ENCODE results near the gene AVEN. TPM values are rescaled to one million over a fixed set of nuclear protein-coding genes. Genes with fewer than 3 reads are reported as not detected.

AVEN gene
- total and polyA plus RNA-seq, 2 experiments from 2014 or later = 18.2 to 27.0 TPM

GRCh38 chr15:33971811-33972210 is 67.2 kb downstream of the AVEN start:
- DNase-seq = no peak
- TF ChIP-seq EZH2phosphoT487 (IDR thresholded peaks at IDR 0.05; ENCODE audit: insufficient read depth, low read depth) = no peak
- no peak for TF ChIP-seq EZH2 (IDR thresholded peaks at IDR 0.05; ENCODE audit: insufficient read depth, poor library complexity, severe bottlenecking)
- no peak overlapping the region for H2AFZ ChIP-seq
- no peaks in the 10 kb centered on the region for H3K36me3 ChIP-seq (ENCODE audit: low read depth)
- H3K9ac ChIP-seq = no peak overlapping the region
- no peak overlapping the region for H3K27ac ChIP-seq
- H3K4me1 ChIP-seq (ENCODE audit: insufficient read depth) = no peaks in the 10 kb centered on the region
- H4K20me1 ChIP-seq (ENCODE audit: insufficient read depth) = no peaks in the 10 kb centered on the region
- no peak overlapping the region for H3K4me2 ChIP-seq (ENCODE audit: unreplicated experiment)
- H3K79me2 ChIP-seq (ENCODE audit: insufficient read depth) = no peaks in the 10 kb centered on the region
- in situ Hi-C loops (cut with MboI) = loop anchor here (25.0 kb wide), 2 partner anchors 210 to 735 kb away; no protein-coding TSS in a partner anchor
- no peaks in the 10 kb centered on the region for H3K27me3 ChIP-seq (replicated peaks; ENCODE audit: insufficient read depth)
- H3F3A ChIP-seq (ENCODE audit: insufficient read depth) = no peaks in the 10 kb centered on the region
- no peaks in the 10 kb centered on the region for H3K9me3 ChIP-seq (ENCODE audit: low read depth)
- no peaks in the 10 kb centered on the region for H3K9me2 ChIP-seq (ENCODE audit: insufficient read depth)
- WGBS, 2 experiments (ENCODE audit: low coverage in 1 of 2, low lambda C conversion rate in 2 of 2, missing lambda C conversion rate in 2 of 2) = 79 to 84% methylated on average over 2 of the region's 2 CpGs
- no peak overlapping the region for H3K4me3 ChIP-seq

GRCh38 chr15:33968821-33969220 is 70.2 kb downstream of the AVEN start:
- in situ Hi-C loops (cut with MboI) = loop anchor here (25.0 kb wide), 2 partner anchors 207 to 732 kb away; no protein-coding TSS in a partner anchor
- Histone ChIP-seq H3K9ac (no peak overlapping the region), H3F3A (ENCODE audit: insufficient read depth) (peaks cover 6% of the 10 kb centered on the region; the same call in 1 of the 2 replicates), H3K9me2 (ENCODE audit: insufficient read depth) (no peaks in the 10 kb centered on the region), H3K4me1 (ENCODE audit: insufficient read depth) (peaks cover 10% of the 10 kb centered on the region), H3K4me3 (no peak overlapping the region), H3K27me3 (replicated peaks; ENCODE audit: insufficient read depth) (no peaks in the 10 kb centered on the region), H3K36me3 (ENCODE audit: low read depth) (no peaks in the 10 kb centered on the region), H2AFZ (no peak overlapping the region), H3K27ac (no peak overlapping the region), H4K20me1 (ENCODE audit: insufficient read depth) (no peaks in the 10 kb centered on the region), H3K4me2 (ENCODE audit: unreplicated experiment) (no peak overlapping the region), H3K79me2 (ENCODE audit: insufficient read depth) (no peaks in the 10 kb centered on the region), H3K9me3 (ENCODE audit: low read depth) (no peaks in the 10 kb centered on the region)
- no peak for TF ChIP-seq EZH2 (IDR thresholded peaks at IDR 0.05; ENCODE audit: insufficient read depth, poor library complexity, severe bottlenecking)
- no peak for TF ChIP-seq EZH2phosphoT487 (IDR thresholded peaks at IDR 0.05; ENCODE audit: insufficient read depth, low read depth)
- 74 to 83% methylated on average over 3 of the region's 3 CpGs for WGBS, 2 experiments (ENCODE audit: low coverage in 1 of 2, low lambda C conversion rate in 2 of 2, missing lambda C conversion rate in 2 of 2)
- DNase-seq = no peak

- H3K9ac ChIP-seq = no peak within 1 kb of the TSS
- no peaks in the 10 kb centered on the region for H3K36me3 ChIP-seq (ENCODE audit: low read depth)
- no peaks in the 10 kb centered on the region for H3K27me3 ChIP-seq (replicated peaks; ENCODE audit: insufficient read depth)
- H2AFZ ChIP-seq = no peak within 1 kb of the TSS
- H3K79me2 ChIP-seq (ENCODE audit: insufficient read depth) = no peaks in the 10 kb centered on the region
- 80 to 88% methylated on average over 6 of the region's 6 CpGs for WGBS, 2 experiments (ENCODE audit: low coverage in 1 of 2, low lambda C conversion rate in 2 of 2, missing lambda C conversion rate in 2 of 2)
- peaks cover 10% of the 10 kb centered on the region for H3K4me1 ChIP-seq (ENCODE audit: insufficient read depth)
- H3K9me3 ChIP-seq (ENCODE audit: low read depth) = no peaks in the 10 kb centered on the region
- TF ChIP-seq EZH2phosphoT487 (IDR thresholded peaks at IDR 0.05; ENCODE audit: insufficient read depth, low read depth) (no peak), EZH2 (IDR thresholded peaks at IDR 0.05; ENCODE audit: insufficient read depth, poor library complexity, severe bottlenecking) (no peak)
- H4K20me1 ChIP-seq (ENCODE audit: insufficient read depth) = no peaks in the 10 kb centered on the region
- DNase-seq = no peak
- in situ Hi-C loops (cut with MboI) = loop anchor here (25.0 kb wide), 2 partner anchors 206 to 731 kb away; no protein-coding TSS in a partner anchor
- H3F3A ChIP-seq (ENCODE audit: insufficient read depth) = peaks cover 6% of the 10 kb centered on the region; the same call in 1 of the 2 replicates
- H3K4me3 ChIP-seq = no peak within 1 kb of the TSS
- H3K9me2 ChIP-seq (ENCODE audit: insufficient read depth) = no peaks in the 10 kb centered on the region
- H3K4me2 ChIP-seq (ENCODE audit: unreplicated experiment) = no peak within 1 kb of the TSS
- no peak within 1 kb of the TSS for H3K27ac ChIP-seq
Measured at GRCh38 chr15:33968224-33968623, 70.8 kb downstream of the AVEN start, which contains the start of gene CHRM5. Gene CHRM5, plus strand, starts transcription at chr15:33968497. Its CDS starts 94,221 bp downstream, at chr15:34062718.

DNA sequence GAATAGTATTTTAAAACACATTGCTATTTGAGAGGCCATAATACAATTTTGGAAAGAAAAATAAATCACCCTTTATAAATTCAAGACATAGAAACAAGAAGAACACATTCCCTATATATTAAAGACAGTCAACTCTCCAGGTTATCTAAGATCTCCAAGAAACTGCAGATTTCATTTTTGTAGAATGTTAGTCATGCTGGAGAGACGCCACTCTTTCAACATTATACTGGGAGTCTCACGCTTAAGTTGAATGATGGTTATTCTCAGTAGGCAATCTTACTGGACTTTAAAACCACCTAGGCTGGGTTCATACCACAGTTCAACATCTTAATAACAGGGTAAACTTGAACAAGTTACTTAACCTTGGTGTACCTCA is 74.4 kb downstream of the AVEN start:
- DNase-seq = peak; percentile 33
- Histone ChIP-seq H3K9ac (no peak overlapping the region), H3K9me2 (ENCODE audit: insufficient read depth) (no peaks in the 10 kb centered on the region), H3K4me1 (ENCODE audit: insufficient read depth) (peaks cover 10% of the 10 kb centered on the region), H3K79me2 (ENCODE audit: insufficient read depth) (no peaks in the 10 kb centered on the region), H3K4me2 (ENCODE audit: unreplicated experiment) (no peak overlapping the region), H3K36me3 (ENCODE audit: low read depth) (no peaks in the 10 kb centered on the region), H3K27ac (no peak overlapping the region), H2AFZ (no peak overlapping the region), H3K27me3 (replicated peaks; ENCODE audit: insufficient read depth) (no peaks in the 10 kb centered on the region), H3K9me3 (ENCODE audit: low read depth) (no peaks in the 10 kb centered on the region), H4K20me1 (ENCODE audit: insufficient read depth) (no peaks in the 10 kb centered on the region), H3K4me3 (no peak overlapping the region), H3F3A (ENCODE audit: insufficient read depth) (peaks cover 6% of the 10 kb centered on the region; the same call in 1 of the 2 replicates)
- in situ Hi-C loops (cut with MboI) = loop anchor here (25.0 kb wide), 2 partner anchors 202 to 727 kb away; no protein-coding TSS in a partner anchor
- WGBS, 2 experiments (ENCODE audit: low coverage in 1 of 2, low lambda C conversion rate in 2 of 2, missing lambda C conversion rate in 2 of 2) = 89 to 97% methylated on average over 2 of the region's 2 CpGs
- TF ChIP-seq EZH2phosphoT487 (IDR thresholded peaks at IDR 0.05; ENCODE audit: insufficient read depth, low read depth) (no peak), EZH2 (IDR thresholded peaks at IDR 0.05; ENCODE audit: insufficient read depth, poor library complexity, severe bottlenecking) (no peak)

Data from GM23248 (cell line).